ENCODE results near the gene EMX1.
A peak's percentile ranks its signal among the peaks of the same experiment; 100 is the strongest.

DNA sequence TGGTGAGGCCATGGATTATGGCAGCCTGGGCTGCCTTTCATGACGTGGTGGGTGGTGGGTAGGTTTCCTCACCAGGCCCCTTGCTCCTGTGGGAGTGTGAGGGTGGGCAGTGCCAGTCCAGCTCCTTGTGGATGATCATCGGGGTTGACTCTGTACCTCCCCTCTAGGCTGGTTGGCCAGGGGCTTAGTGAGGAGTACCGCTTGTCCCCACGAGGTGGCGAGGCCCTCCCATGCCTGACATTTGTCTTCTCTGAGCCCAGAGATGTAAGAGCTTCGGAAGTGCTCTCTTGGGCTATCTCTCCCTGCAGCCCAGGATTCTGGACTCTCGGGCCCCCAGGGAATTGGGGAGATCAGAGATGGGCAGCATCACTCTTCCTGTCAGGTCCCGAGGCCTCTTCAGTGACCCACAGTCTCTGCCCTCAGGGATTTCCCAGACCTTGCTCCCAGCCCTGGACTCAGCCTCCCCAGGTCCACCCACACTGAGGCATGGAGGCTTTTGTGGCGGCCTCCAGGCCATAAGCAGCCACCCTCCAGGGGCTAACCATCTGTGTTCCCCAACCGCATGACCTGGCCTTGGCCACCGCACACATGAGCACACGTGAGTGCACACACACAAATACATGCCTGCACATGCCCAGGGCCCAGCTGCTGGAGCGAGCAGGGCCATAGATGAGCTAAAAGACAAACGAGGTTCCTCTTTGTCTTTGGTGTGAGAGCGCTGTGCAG lies 23.6 kb upstream of the EMX1 start:
- TF ChIP-seq, protein P1, sequence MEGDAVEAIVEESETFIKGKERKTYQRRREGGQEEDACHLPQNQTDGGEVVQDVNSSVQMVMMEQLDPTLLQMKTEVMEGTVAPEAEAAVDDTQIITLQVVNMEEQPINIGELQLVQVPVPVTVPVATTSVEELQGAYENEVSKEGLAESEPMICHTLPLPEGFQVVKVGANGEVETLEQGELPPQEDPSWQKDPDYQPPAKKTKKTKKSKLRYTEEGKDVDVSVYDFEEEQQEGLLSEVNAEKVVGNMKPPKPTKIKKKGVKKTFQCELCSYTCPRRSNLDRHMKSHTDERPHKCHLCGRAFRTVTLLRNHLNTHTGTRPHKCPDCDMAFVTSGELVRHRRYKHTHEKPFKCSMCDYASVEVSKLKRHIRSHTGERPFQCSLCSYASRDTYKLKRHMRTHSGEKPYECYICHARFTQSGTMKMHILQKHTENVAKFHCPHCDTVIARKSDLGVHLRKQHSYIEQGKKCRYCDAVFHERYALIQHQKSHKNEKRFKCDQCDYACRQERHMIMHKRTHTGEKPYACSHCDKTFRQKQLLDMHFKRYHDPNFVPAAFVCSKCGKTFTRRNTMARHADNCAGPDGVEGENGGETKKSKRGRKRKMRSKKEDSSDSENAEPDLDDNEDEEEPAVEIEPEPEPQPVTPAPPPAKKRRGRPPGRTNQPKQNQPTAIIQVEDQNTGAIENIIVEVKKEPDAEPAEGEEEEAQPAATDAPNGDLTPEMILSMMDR (IDR thresholded peaks at IDR 0.05), result peak; percentile 17 to 47 (median 33)
- TF ChIP-seq POLR2A (IDR thresholded peaks at IDR 0.05; ENCODE audit: low read depth), result no peak
- TF ChIP-seq EP300 (IDR thresholded peaks at IDR 0.05), result no peak

All from esophagus muscularis mucosa (tissue), 4 donors.